Endothelial cell of umbilical vein (primary cell): ENCODE measurements around the gene LARP7. TPM values are rescaled to one million over a fixed set of nuclear protein-coding genes. Genes with fewer than 3 reads are reported as not detected.

Experiments
- BruUV-seq: library from RNA; stranded (reverse); fragments of 400-500 nt; replicated peaks from 2 replicates; lab custom pipeline; 2021; lab: Mats Ljungman, UMichigan
- CTCF ChIA-PET: fragments of 300-600, 350-600 bp; sonication (Branson Sonifier 250); formaldehyde crosslinking; loops from one replicate; lab custom pipeline; 2021; ENCODE audit warnings: antibody characterized with exemption, inconsistent platforms; lab: Charles Lee
- POLR2A ChIA-PET: fragments of 300-600, 350-600 bp; sonication (Branson Sonifier 250); formaldehyde crosslinking; loops from one replicate; lab custom pipeline; 2021; ENCODE audit warnings: antibody characterized with exemption, inconsistent platforms; lab: Charles Lee
- DNase-seq: peaks from one replicate; pipeline ENCODE4 v3.0.0-alpha.2; 2011; ENCODE audit warnings: low read depth, low spot score
- FAIRE-seq: peaks from 2 replicates; lab custom pipeline; 2011; peaks lifted over from hg19 to GRCh38; lab: Jason Lieb, UNC
- H2AFZ ChIP-seq: 2 replicates; pipeline ENCODE4 v1.6.0; 2012; ENCODE audit warnings: low read depth, low read length, control low read depth, inconsistent platforms
- H3K27ac ChIP-seq: 2 replicates; pipeline ENCODE4 v1.5.1; 2011; ENCODE audit warnings: low read depth, mild to moderate bottlenecking, control low read depth, low read length, moderate library complexity; ENCODE audit not compliant: insufficient read depth
- H3K27me3 ChIP-seq, 2 experiments: 2 replicates each; pipeline versions ENCODE4 v1.6.0 to v1.6.1; 2011; ENCODE audit warnings: low read length in 2 of 2, mixed read lengths in 1 of 2; ENCODE audit not compliant: control insufficient read depth in 2 of 2, insufficient read depth in 2 of 2
- H3K36me3 ChIP-seq, 2 experiments: 2 replicates in 1 of 2; 3 replicates in 1 of 2; pipeline ENCODE4 v1.5.1; 2011; ENCODE audit warnings: low read length in 2 of 2, mild to moderate bottlenecking in 1 of 2, moderate library complexity in 1 of 2; ENCODE audit not compliant: control insufficient read depth in 2 of 2, insufficient read depth in 2 of 2; ENCODE audit errors: extremely low read depth in 1 of 2
- H3K4me1 ChIP-seq: 3 replicates; pipeline ENCODE4 v1.5.1; 2011; ENCODE audit warnings: mild to moderate bottlenecking, low read length; ENCODE audit not compliant: control insufficient read depth, insufficient read depth; ENCODE audit errors: extremely low read depth
- H3K4me2 ChIP-seq: 2 replicates; pipeline ENCODE4 v1.6.1; 2011; ENCODE audit warnings: low read length, control low read depth, mixed read lengths; ENCODE audit not compliant: insufficient read depth
- H3K4me3 ChIP-seq, 3 experiments: fragments of 200-600 bp in 1 of 3; sonication (generic), shearing (Covaris generic) in 1 of 3; replicated peaks in 1 of 3; 2 replicates each; pipeline ENCODE4 v1.5.1; 2011 to 2016; ENCODE audit warnings: control low read depth in 3 of 3, low read length in 3 of 3, mild to moderate bottlenecking in 2 of 3, inconsistent platforms in 1 of 3, low read depth in 1 of 3, moderate library complexity in 1 of 3; ENCODE audit not compliant: insufficient read depth in 1 of 3
- H3K79me2 ChIP-seq: 2 replicates; pipeline ENCODE4 v1.6.0; 2012; ENCODE audit warnings: low read length, inconsistent platforms; ENCODE audit not compliant: control insufficient read depth, insufficient read depth
- H3K9ac ChIP-seq: replicated peaks from 2 replicates; pipeline ENCODE3; 2011; ENCODE audit warnings: low read length, control low read depth; ENCODE audit not compliant: insufficient read depth; ENCODE audit errors: extremely low read depth
- H3K9me1 ChIP-seq: replicated peaks from 3 replicates; pipeline ENCODE4 v1.6.0; 2011; ENCODE audit warnings: mild to moderate bottlenecking, low read length; ENCODE audit not compliant: control insufficient read depth, insufficient read depth; ENCODE audit errors: extremely low read depth
- H3K9me3 ChIP-seq: replicated peaks from 2 replicates; pipeline ENCODE4 v1.5.1; 2012; ENCODE audit warnings: low read length, inconsistent platforms; ENCODE audit not compliant: control insufficient read depth, insufficient read depth
- H4K20me1 ChIP-seq: replicated peaks from 2 replicates; pipeline ENCODE3; 2011; ENCODE audit warnings: mild to moderate bottlenecking, low read length; ENCODE audit not compliant: control insufficient read depth, insufficient read depth; ENCODE audit errors: extremely low read depth
- EZH2 ChIP-seq: IDR thresholded peaks from 2 replicates; pipeline ENCODE4 v1.6.1; 2012; ENCODE audit warnings: borderline replicate concordance, low read depth, mild to moderate bottlenecking, moderate library complexity, low read length, inconsistent platforms; ENCODE audit not compliant: severe bottlenecking
- FOS ChIP-seq: IDR thresholded peaks from 2 replicates; pipeline ENCODE4 v1.6.1; 2011; ENCODE audit warnings: mild to moderate bottlenecking, low read length, moderate library complexity, borderline replicate concordance; ENCODE audit not compliant: insufficient read depth
- GATA2 ChIP-seq: IDR thresholded peaks from 2 replicates; pipeline ENCODE4 v1.7.0; 2011; ENCODE audit warnings: low read depth, mild to moderate bottlenecking, moderate library complexity, mixed read lengths, low read length; ENCODE audit not compliant: insufficient read length, insufficient read depth
- JUN ChIP-seq: IDR thresholded peaks from 2 replicates; pipeline ENCODE4 v1.6.1; 2011; ENCODE audit warnings: borderline replicate concordance, low read depth; ENCODE audit not compliant: insufficient read length, insufficient read depth
- MYC ChIP-seq: IDR thresholded peaks from one replicate; pipeline ENCODE4 v1.6.1; 2011; ENCODE audit warnings: mild to moderate bottlenecking, low read depth, low read length
- POLR2A ChIP-seq: IDR thresholded peaks from 2 replicates; pipeline ENCODE4 v1.6.1; 2012; ENCODE audit warnings: low read depth, mild to moderate bottlenecking, control low read depth, low read length
- POLR2AphosphoS5 ChIP-seq: IDR thresholded peaks from 2 replicates; pipeline ENCODE4 v1.6.1; 2012; ENCODE audit warnings: low read depth, mild to moderate bottlenecking, control low read depth, low read length, moderate library complexity; ENCODE audit not compliant: insufficient read depth
- dilution Hi-C: fragments of 300-500 bp; cut with MboI; formaldehyde crosslinking; loops from one replicate; pipeline ENCODE4 v1.15.0; 2019; ENCODE audit warnings: low sequenced_read_pairs; ENCODE audit not compliant: extremely low pct_ligation_motif_present
- intact Hi-C: fragments of 100-400 bp; cut with micrococcal nuclease; formaldehyde crosslinking; loops from one replicate; pipeline ENCODE4 v1.10.0; 2022
- polyA plus RNA-seq, 4 experiments: library from polyadenylated mRNA; depleted of rRNA in 3 of 4; stranded (reverse) in 3 of 4; unstranded in 1 of 4; fragments of >200 nt; gene quantifications; 2 replicates each; pipeline versions ENCODE4 v1.2.1 to v1.2.3, GENCODE V29; 2011 to 2012; ENCODE audit warnings: missing spikeins in 1 of 4
- total RNA-seq: library from RNA; stranded (reverse); gene quantifications from 2 replicates; pipeline ENCODE4 v1.2.3, GENCODE V29; 2021
- TF ChIP-seq, protein P1 (sequence below): IDR thresholded peaks from 2 replicates; pipeline ENCODE4 v1.6.1; 2011; ENCODE audit not compliant: insufficient read depth, insufficient read length
- TF ChIP-seq, protein P2 (sequence below), 2 donors: IDR thresholded peaks; 1 replicate in 1 of 2; 2 replicates in 1 of 2; pipeline ENCODE4 v1.5.1; 2011; ENCODE audit warnings: low read length in 2 of 2, mild to moderate bottlenecking in 2 of 2, moderate library complexity in 2 of 2, control low read depth in 1 of 2, inconsistent platforms in 1 of 2, low read depth in 1 of 2; ENCODE audit not compliant: insufficient read depth in 1 of 2; ENCODE audit errors: extremely low read depth in 1 of 2

LARP7 gene
- total and polyA plus RNA-seq, 2 donors (not counting 3 experiments of a cell fraction or from before 2014, with no cell fraction given) = 6.9 to 35.1 TPM

DNA sequence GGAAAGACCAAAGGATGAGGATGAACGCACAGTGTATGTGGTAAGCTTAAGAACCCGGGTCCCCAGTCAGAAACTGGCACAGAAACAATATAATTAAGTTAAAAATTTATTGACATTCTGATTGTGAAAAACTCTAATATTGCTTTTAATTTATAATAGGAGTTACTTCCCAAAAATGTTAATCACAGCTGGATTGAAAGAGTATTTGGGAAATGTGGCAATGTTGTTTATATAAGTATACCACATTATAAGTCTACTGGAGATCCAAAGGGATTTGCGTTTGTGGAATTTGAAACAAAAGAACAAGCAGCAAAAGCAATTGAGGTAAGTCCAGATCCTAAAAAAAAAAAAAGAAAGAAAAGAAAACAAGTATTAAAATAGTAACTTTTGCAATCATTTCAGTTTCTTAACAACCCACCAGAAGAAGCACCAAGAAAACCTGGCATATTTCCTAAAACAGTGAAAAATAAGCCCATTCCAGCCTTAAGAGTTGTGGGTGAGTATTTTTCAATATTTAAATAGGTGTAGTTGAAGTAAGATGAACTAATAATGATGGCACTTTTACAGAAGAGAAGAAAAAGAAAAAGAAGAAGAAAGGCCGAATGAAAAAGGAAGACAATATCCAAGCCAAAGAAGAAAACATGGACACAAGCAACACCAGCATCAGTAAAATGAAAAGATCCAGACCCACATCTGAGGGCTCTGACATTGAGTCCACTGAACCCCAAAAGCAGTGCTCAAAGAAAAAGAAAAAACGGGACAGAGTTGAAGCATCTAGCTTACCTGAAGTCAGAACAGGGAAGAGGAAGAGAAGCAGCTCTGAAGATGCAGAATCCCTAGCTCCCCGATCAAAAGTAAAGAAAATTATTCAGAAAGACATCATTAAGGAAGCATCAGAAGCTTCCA, 9.9 kb downstream of the LARP7 start:
- peaks cover 5 to 9% of the 10 kb centered on the region in 2 experiments for H3K36me3 ChIP-seq
- ChIA-PET CTCF (no interaction called here), POLR2A (interaction anchor here (0.6 kb wide), 1 partner anchor 55 kb away, joined by 5 read pairs; no protein-coding TSS in a partner anchor)
- no peak for DNase-seq
- TF ChIP-seq, protein P1, sequence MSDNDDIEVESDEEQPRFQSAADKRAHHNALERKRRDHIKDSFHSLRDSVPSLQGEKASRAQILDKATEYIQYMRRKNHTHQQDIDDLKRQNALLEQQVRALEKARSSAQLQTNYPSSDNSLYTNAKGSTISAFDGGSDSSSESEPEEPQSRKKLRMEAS = no peak
- TF ChIP-seq MYC (no peak), POLR2AphosphoS5 (no peak), EZH2 (no peak), FOS (no peak), JUN (no peak), GATA2 (no peak), POLR2A (no peak)
- TF ChIP-seq, protein P2, sequence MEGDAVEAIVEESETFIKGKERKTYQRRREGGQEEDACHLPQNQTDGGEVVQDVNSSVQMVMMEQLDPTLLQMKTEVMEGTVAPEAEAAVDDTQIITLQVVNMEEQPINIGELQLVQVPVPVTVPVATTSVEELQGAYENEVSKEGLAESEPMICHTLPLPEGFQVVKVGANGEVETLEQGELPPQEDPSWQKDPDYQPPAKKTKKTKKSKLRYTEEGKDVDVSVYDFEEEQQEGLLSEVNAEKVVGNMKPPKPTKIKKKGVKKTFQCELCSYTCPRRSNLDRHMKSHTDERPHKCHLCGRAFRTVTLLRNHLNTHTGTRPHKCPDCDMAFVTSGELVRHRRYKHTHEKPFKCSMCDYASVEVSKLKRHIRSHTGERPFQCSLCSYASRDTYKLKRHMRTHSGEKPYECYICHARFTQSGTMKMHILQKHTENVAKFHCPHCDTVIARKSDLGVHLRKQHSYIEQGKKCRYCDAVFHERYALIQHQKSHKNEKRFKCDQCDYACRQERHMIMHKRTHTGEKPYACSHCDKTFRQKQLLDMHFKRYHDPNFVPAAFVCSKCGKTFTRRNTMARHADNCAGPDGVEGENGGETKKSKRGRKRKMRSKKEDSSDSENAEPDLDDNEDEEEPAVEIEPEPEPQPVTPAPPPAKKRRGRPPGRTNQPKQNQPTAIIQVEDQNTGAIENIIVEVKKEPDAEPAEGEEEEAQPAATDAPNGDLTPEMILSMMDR (IDR thresholded peaks at IDR 0.05; ENCODE audit: extremely low read depth in 1 of 2, insufficient read depth in 1 of 2, low read depth in 1 of 2, low read length in 2 of 2) = no peak
- BruUV-seq = TSS peak; percentile 84
- H3K4me1 ChIP-seq = no peaks in the 10 kb centered on the region
- H2AFZ ChIP-seq = no peak overlapping the region
- no peaks in the 10 kb centered on the region for H4K20me1 ChIP-seq
- H3K9me3 ChIP-seq = no peaks in the 10 kb centered on the region
- H3K4me3 ChIP-seq = no peak overlapping the region
- dilution Hi-C loops = no loop called here
- no peak overlapping the region for H3K9ac ChIP-seq
- FAIRE-seq = peak; percentile 55
- no peak overlapping the region for H3K27ac ChIP-seq
- no peak overlapping the region for H3K4me2 ChIP-seq
- peaks cover 4% of the 10 kb centered on the region for H3K79me2 ChIP-seq
- no peaks in the 10 kb centered on the region for H3K9me1 ChIP-seq
- no peaks in the 10 kb centered on the region for H3K27me3 ChIP-seq
- intact Hi-C loops = no loop called here
